GM12801 (cell line): ENCODE measurements around the gene INTU.

Experiments used
- TF ChIP-seq, protein P1 (sequence below): IDR thresholded peaks from one replicate; pipeline ENCODE4 v1.5.1; 2011; ENCODE audit warnings: control low read depth; ENCODE audit not compliant: insufficient read length; ENCODE audit errors: extremely low read depth

The INTU gene

DNA sequence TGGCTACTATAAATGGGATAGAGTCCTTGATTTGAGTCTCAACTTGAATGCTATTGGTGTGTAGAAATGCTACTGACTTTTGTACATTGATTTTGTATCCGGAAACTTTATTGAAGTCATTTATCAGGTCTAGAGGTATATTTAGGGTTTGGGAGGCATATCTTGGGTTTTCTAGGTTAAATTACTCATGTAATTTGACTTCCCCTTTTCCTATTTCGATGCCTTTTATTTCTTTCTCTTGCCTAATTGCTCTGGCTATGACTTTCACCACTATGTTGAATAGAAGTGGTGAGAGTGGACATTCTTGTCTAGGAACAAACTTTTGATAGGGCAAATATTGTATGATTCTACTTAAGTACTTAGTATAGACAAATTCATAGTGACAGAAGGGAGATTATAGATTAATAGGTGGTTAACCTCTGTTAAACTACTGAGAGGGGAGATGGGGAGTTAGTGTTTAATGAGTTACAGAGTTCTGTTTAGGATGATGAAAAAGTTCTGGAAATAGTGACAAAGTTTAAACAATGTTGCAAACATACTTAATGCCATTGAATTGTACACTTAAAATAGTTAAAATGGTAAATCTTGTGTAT, 126.6 kb downstream of the INTU start:
- TF ChIP-seq, protein P1, sequence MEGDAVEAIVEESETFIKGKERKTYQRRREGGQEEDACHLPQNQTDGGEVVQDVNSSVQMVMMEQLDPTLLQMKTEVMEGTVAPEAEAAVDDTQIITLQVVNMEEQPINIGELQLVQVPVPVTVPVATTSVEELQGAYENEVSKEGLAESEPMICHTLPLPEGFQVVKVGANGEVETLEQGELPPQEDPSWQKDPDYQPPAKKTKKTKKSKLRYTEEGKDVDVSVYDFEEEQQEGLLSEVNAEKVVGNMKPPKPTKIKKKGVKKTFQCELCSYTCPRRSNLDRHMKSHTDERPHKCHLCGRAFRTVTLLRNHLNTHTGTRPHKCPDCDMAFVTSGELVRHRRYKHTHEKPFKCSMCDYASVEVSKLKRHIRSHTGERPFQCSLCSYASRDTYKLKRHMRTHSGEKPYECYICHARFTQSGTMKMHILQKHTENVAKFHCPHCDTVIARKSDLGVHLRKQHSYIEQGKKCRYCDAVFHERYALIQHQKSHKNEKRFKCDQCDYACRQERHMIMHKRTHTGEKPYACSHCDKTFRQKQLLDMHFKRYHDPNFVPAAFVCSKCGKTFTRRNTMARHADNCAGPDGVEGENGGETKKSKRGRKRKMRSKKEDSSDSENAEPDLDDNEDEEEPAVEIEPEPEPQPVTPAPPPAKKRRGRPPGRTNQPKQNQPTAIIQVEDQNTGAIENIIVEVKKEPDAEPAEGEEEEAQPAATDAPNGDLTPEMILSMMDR: no peak

DNA sequence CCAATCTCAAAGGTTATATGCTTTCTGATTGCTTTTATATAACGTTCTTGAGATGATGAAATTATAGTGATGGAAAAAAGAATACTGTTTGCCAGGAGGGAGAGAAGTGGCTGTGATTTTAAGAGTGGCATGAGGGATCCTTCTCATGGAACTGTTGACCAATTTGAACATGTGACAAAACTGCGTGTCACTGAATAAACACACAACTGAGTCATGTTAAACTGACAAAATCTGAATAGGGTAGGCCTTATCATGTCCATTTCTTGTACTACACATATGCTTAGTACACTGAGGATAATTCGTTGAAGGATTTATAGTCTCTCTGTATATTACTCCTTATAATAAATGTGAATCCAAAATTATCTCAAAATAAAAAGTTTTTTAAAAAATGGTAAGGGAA, 127.1 kb downstream of the INTU start:
- TF ChIP-seq, protein P1: no peak

DNA sequence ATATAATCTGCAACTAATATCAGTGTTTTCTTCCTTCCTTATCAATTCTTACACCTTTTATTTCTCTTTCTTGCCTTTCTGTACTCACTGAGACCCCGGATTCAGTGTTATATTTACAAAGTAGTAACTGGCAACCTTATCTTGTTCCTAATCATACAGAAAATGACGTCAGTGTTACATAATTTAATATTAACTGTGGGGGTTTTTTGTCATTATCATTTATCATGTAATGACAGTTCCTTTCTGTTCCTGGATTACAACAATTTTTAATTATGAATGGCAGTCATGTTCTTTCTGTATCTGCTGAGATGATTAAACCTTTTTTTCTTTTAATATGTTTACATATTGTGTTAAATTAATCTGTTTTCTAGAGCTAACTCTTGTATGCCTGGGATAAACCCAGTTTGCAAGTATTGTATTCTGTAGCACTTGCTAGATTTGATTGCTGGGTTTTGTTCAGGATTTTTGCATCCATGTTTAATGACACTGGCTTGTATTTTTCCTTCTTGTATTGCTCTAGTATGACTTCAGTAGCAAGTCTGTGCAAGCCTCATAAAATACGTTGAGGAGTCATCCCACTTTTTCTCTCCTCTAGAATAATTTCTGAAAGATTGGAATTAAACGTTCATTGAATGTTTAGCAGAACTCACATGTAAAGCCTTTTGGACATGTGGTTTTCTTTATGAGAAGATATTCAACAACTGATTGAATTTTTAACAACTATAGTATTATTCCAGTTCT, 138.9 kb downstream of the INTU start:
- TF ChIP-seq, protein P1: no peak

DNA sequence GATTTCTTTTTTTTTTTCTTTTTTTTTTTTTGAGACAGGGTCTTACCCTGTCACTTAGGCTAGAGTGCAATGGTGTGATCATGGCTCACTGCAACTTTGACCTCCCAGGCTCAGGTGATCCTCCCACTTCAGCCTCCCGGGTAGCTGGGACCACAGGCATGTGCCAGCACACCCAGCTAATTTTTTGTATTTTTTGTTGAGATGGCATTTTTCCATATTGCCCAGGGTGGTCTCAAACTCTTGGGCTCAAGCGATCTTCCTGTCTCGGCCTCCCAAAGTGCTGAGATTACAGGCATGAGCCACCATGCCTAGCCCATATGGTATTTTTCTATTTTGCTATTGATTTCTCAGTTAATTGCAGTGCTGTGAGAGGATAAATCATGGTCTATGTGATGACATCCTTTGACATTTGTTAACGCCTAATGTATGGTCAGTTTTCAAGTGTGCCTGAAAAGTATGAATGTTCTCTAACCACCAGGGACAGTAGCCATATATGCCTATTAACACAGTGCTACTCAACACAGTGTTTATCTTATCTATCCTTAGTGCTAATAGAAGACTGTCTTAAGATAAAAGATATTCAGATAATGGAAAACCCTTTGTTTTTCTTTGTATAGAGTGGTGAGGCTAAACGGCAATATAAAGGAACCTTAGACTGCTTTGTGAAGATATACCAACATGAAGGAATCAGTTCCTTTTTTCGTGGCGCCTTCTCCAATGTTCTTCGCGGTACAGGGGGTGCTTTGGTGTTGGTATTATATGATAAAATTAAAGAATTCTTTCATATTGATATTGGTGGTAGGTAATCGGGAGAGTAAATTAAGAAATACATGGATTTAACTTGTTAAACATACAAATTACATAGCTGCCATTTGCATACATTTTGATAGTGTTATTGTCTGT, 140.3 kb downstream of the INTU start:
- TF ChIP-seq, protein P1: no peak

DNA sequence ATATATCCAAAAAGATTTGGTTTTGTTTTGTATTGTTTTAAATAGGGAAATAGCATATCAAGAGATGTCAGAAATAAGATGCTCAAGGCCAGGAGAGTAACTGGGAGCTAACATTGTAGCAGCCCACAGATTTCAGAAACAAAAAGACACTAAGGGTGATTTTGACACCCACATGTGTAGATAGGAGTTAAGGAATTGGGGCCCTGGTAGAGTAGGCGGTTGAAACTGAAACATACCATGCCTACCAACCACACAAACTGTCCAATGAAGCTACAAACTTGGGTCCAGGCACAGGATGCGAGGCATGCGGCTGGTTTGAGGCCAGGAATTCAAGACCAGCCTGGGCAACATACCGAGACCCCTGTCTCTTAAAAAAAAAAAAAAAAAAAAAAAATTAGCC, 143.1 kb downstream of the INTU start:
- TF ChIP-seq, protein P1: no peak
